Ovary (tissue), 9 donors: Measurements from ENCODE around the gene HIVEP1. TPM values are rescaled to one million over a fixed set of nuclear protein-coding genes. Genes with fewer than 3 reads are reported as not detected.

Experiments
- DNase-seq, 5 donors: peaks; one replicate each; pipeline ENCODE4 v3.0.0-alpha.2; 2019 to 2020
- H3K27ac ChIP-seq, 2 donors: fragments of 200-600 bp; one replicate each; pipeline versions ENCODE4 v1.5.1 to v1.8.0; 2019 to 2022
- H3K27me3 ChIP-seq: fragments of 200-600 bp; one replicate; pipeline ENCODE4 v1.8.0; 2022
- H3K36me3 ChIP-seq: fragments of 200-600 bp; sonication (generic); one replicate; pipeline ENCODE4 v1.5.1; 2019
- H3K4me1 ChIP-seq: one replicate; pipeline ENCODE4 v1.8.1; 2013; ENCODE audit warnings: mild to moderate bottlenecking, moderate library complexity; ENCODE audit not compliant: insufficient read depth
- H3K4me3 ChIP-seq: fragments of 200-600 bp; sonication (generic); one replicate; pipeline ENCODE4 v1.5.1; 2017
- H3K9me3 ChIP-seq, 2 donors: fragments of 200-600 bp in 1 of 2; sonication (generic) in 1 of 2; one replicate each; pipeline versions ENCODE4 v1.5.1 to v1.8.1; 2013 to 2019; ENCODE audit warnings: mild to moderate bottlenecking in 1 of 2, moderate library complexity in 1 of 2
- CTCF ChIP-seq, 3 donors: fragments of 450-650 bp in 2 of 3; fragments of 200-600 bp in 1 of 3; IDR thresholded peaks; one replicate each; pipeline versions ENCODE4 v1.5.1 to v1.8.0; 2016 to 2022; ENCODE audit warnings: antibody characterized with exemption in 3 of 3, mild to moderate bottlenecking in 1 of 3
- EP300 ChIP-seq: sonication (generic); formaldehyde crosslinking; IDR thresholded peaks from one replicate; pipeline ENCODE4 v1.6.1; 2017; ENCODE audit warnings: antibody characterized with exemption
- POLR2A ChIP-seq: fragments of 450-650 bp; IDR thresholded peaks from one replicate; pipeline ENCODE4 v1.6.1; 2017; ENCODE audit warnings: antibody characterized with exemption, mild to moderate bottlenecking, moderate library complexity
- WGBS, 3 donors: extraction: QIAGEN DNeasy Blood & Tissue Kit in 1 of 3; methylation state at CpG; one replicate each; pipeline versions ENCODE4 v1.1.5 to v1.1.7; 2013 to 2017; 5-methylcytosine and 5-hydroxymethylcytosine counted together
- intact Hi-C, 4 donors: fragments of 100-400 bp; cut with DNase I; formaldehyde crosslinking; loops; one replicate each; pipeline versions ENCODE4 v1.11.0 to v1.15.1; 2022 to 2023
- polyA plus RNA-seq, 2 donors: library from polyadenylated mRNA; stranded (reverse); fragments of 200-250 nt in 1 of 2; fragments of 350-450 nt in 1 of 2; fragmentation: Illumina TruSeq in 1 of 2; extraction: RNeasy Lipid Tissue Mini Kit (QIAGEN cat#74804) in 1 of 2; gene quantifications; one replicate each; pipeline ENCODE4 v1.2.3, GENCODE V29; 2013 to 2014
- total RNA-seq, 7 donors: library from RNA; depleted of rRNA in 2 of 7; stranded (reverse); fragments of >200 nt in 2 of 7; fragmentation: NEBNext Ultra II Directional in 3 of 7; extraction: Animal tissue kit (Norgen Biotek cat#: 25700) in 3 of 7; gene quantifications; one replicate each; pipeline versions ENCODE4 v1.1.0 to v1.2.4, GENCODE V29; 2016 to 2023
- donor health status: DM: no; HTN: no; CAD: no; lungs with moderate emphysema.
- donor health status: DM: no; HTN: no; CAD: no.
- donor health status: Bipolar disorder and iron deficiency.
- donor health status: DM: yes; HTN: yes; CAD: no.
- donor health status: DM: no; HTN: no; CAD: no.
- donor health status: DM: yes; HTN: yes; CAD: no.

HIVEP1 gene
- total and polyA plus RNA-seq, 9 donors = 11.9 to 45.0 (median 27.0) TPM

- no peaks in the 10 kb centered on the region for H3K36me3 ChIP-seq
- H3K9me3 ChIP-seq = no peaks in the 10 kb centered on the region
- no peaks in the 10 kb centered on the region for H3K27me3 ChIP-seq
- intact Hi-C loops = no loop called here
- no peak overlapping the region for H3K4me3 ChIP-seq
- H3K27ac ChIP-seq = no peak overlapping the region
- H3K4me1 ChIP-seq = no peaks in the 10 kb centered on the region
- no peak for DNase-seq
- 93 to 96% (median 95%) methylated on average over 3 of the region's 3 CpGs for WGBS, 3 donors
- no peak for TF ChIP-seq CTCF (IDR thresholded peaks at IDR 0.05)
- TF ChIP-seq POLR2A = no peak
- no peak for TF ChIP-seq EP300
Observed at GRCh38 chr6:12200015-12200564, 188.0 kb downstream of the HIVEP1 start.

- 0 to 26% (median 15%) methylated on average over 1 of the region's 1 CpG for WGBS, 3 donors
- H3K27ac ChIP-seq = no peak overlapping the region
- no peaks in the 10 kb centered on the region for H3K36me3 ChIP-seq
- no peak for TF ChIP-seq EP300
- TF ChIP-seq CTCF (IDR thresholded peaks at IDR 0.05) = no peak
- TF ChIP-seq POLR2A = no peak
- intact Hi-C loops = no loop called here
- no peaks in the 10 kb centered on the region for H3K27me3 ChIP-seq
- H3K9me3 ChIP-seq = no peaks in the 10 kb centered on the region
- DNase-seq = no peak
- H3K4me1 ChIP-seq = no peaks in the 10 kb centered on the region
- H3K4me3 ChIP-seq = no peak overlapping the region
Observed at GRCh38 chr6:12200761-12201160, 188.6 kb downstream of the HIVEP1 start.

- no peak for TF ChIP-seq POLR2A
- TF ChIP-seq EP300 = no peak
- TF ChIP-seq CTCF (IDR thresholded peaks at IDR 0.05) = no peak
- no peaks in the 10 kb centered on the region for H3K4me1 ChIP-seq
- intact Hi-C loops = no loop called here
- no peaks in the 10 kb centered on the region for H3K36me3 ChIP-seq
- 39 to 52% (median 50%) methylated on average over 6 of the region's 6 CpGs for WGBS, 3 donors
- H3K4me3 ChIP-seq = no peak overlapping the region
- no peak overlapping the region for H3K27ac ChIP-seq
- no peaks in the 10 kb centered on the region for H3K9me3 ChIP-seq
- DNase-seq = no peak
- no peaks in the 10 kb centered on the region for H3K27me3 ChIP-seq
Observed at GRCh38 chr6:12203001-12203400, 190.9 kb downstream of the HIVEP1 start.

GRCh38 chr6:12208190-12208589, 196.1 kb downstream of the HIVEP1 start:
- Histone ChIP-seq H3K4me1 (no peaks in the 10 kb centered on the region), H3K9me3 (no peaks in the 10 kb centered on the region), H3K27ac (no peak overlapping the region), H3K4me3 (no peak overlapping the region), H3K36me3 (no peaks in the 10 kb centered on the region), H3K27me3 (no peaks in the 10 kb centered on the region)
- 92 to 93% (median 93%) methylated on average over 8 of the region's 8 CpGs for WGBS, 3 donors
- intact Hi-C loops = no loop called here
- TF ChIP-seq EP300 (no peak), CTCF (IDR thresholded peaks at IDR 0.05) (no peak), POLR2A (no peak)
- no peak for DNase-seq
